ENCODE data around the gene TAP1.

Gene TAP1

DNA sequence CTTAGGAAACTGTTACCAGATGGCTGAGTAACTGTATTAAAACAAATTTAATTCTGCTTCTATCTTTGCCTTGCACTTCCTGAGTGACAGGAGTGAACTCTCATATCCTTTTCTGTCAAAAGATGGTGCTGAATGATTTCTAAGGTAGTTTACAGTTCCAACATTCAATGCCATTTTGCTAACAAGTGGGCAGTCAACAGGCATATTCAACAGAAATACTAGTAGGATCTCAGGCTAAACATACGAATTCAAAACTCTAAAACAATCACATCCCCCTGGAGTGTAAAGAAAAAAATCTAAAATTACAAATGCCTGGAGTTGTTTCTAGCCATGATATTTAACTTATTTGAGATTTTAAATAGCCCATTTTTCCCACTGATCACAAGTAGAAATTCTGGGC lies 7.2 kb upstream of the TAP1 start:
- no CpG with 5 or more reads among the region's 1 CpG for WGBS (ENCODE audit: extremely low coverage, insufficient coverage, insufficient read length)
- H2BK120ac ChIP-seq (ENCODE audit: insufficient read depth, low read length, poor library complexity) = no peak overlapping the region
- H4K12ac ChIP-seq (ENCODE audit: low read depth, low read length) = no peak overlapping the region
- peaks cover 13% of the 10 kb centered on the region for H3K27me3 ChIP-seq (ENCODE audit: insufficient read depth, low read length)
- no peaks in the 10 kb centered on the region for H3K79me2 ChIP-seq (ENCODE audit: control insufficient read depth, insufficient read depth, low read length, poor library complexity)
- no peaks in the 10 kb centered on the region for H3K4me1 ChIP-seq (ENCODE audit: control insufficient read depth in 1 of 2, insufficient read depth in 2 of 2, low read length in 2 of 2)
- H3K4me3 ChIP-seq (ENCODE audit: low read depth, low read length) = no peak overlapping the region
- no peak overlapping the region for H2BK5ac ChIP-seq (ENCODE audit: low read depth, low read length, poor library complexity)
- DNase-seq = no peak
- no peak overlapping the region for H2BK12ac ChIP-seq (ENCODE audit: low read length)
- no peak overlapping the region for H2AK5ac ChIP-seq (ENCODE audit: low read length)
- no peaks in the 10 kb centered on the region for H3K79me1 ChIP-seq (ENCODE audit: low read length)
- H2AFZ ChIP-seq (ENCODE audit: insufficient read depth, low read length, poor library complexity) = no peak overlapping the region
- no peak overlapping the region for H3K9ac ChIP-seq (ENCODE audit: low read length)
- H4K91ac ChIP-seq (ENCODE audit: low read depth, low read length) = no peak overlapping the region
- no peak overlapping the region for H3K27ac ChIP-seq (ENCODE audit: low read depth, low read length)
- no peak overlapping the region for H3K14ac ChIP-seq (ENCODE audit: low read length)
- no peak overlapping the region for H4K8ac ChIP-seq (ENCODE audit: low read depth, low read length)
- H3K36me3 ChIP-seq (ENCODE audit: control insufficient read depth in 1 of 2, insufficient read depth in 2 of 2, low read length in 2 of 2) = no peaks in the 10 kb centered on the region
- no peak overlapping the region for H3K4me2 ChIP-seq (ENCODE audit: low read length)
- no peak overlapping the region for H3K4ac ChIP-seq (ENCODE audit: low read depth, low read length)
- peaks cover 2% of the 10 kb centered on the region for H3K9me3 ChIP-seq (ENCODE audit: insufficient read depth, low read depth, low read length)
- H3K23ac ChIP-seq (ENCODE audit: low read length) = no peak overlapping the region
- no peak overlapping the region for H3K18ac ChIP-seq (ENCODE audit: low read length)

DNA sequence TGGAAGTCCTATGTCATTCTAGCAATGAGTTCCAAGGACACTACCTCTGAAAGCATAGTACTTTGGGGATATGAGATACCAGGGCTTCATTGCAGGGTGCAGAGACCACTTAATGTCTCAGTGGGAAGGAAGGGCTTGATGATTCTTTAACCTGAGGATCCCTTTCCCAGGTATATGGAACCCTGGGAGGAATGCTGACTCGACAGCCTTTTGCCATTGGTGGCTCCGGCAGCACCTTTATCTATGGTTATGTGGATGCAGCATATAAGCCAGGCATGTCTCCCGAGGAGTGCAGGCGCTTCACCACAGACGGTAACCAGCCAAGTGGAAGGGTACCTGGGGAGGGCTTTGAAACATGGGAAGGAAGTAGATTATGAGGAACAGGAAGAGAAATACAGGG lies 4.7 kb upstream of the TAP1 start:
- Histone ChIP-seq H3K9ac (ENCODE audit: low read length) (no peak overlapping the region), H3K79me2 (ENCODE audit: control insufficient read depth, insufficient read depth, low read length, poor library complexity) (no peaks in the 10 kb centered on the region), H2BK12ac (ENCODE audit: low read length) (no peak overlapping the region), H3K27ac (ENCODE audit: low read depth, low read length) (no peak overlapping the region), H2BK5ac (ENCODE audit: low read depth, low read length, poor library complexity) (no peak overlapping the region), H4K8ac (ENCODE audit: low read depth, low read length) (no peak overlapping the region), H3K4me1 (ENCODE audit: control insufficient read depth in 1 of 2, insufficient read depth in 2 of 2, low read length in 2 of 2) (peaks cover 6 to 8% of the 10 kb centered on the region in 2 experiments), H2AK5ac (ENCODE audit: low read length) (no peak overlapping the region), H3K4me2 (ENCODE audit: low read length) (no peak overlapping the region), H4K91ac (ENCODE audit: low read depth, low read length) (no peak overlapping the region), H4K12ac (ENCODE audit: low read depth, low read length) (no peak overlapping the region), H3K14ac (ENCODE audit: low read length) (no peak overlapping the region), H3K4me3 (ENCODE audit: low read depth, low read length) (no peak overlapping the region), H3K23ac (ENCODE audit: low read length) (no peak overlapping the region), H2BK120ac (ENCODE audit: insufficient read depth, low read length, poor library complexity) (no peak overlapping the region), H3K27me3 (ENCODE audit: insufficient read depth, low read length) (peaks cover 28% of the 10 kb centered on the region), H3K4ac (ENCODE audit: low read depth, low read length) (no peak overlapping the region), H3K9me3 (ENCODE audit: insufficient read depth, low read depth, low read length) (peaks cover 5% of the 10 kb centered on the region), H3K36me3 (ENCODE audit: control insufficient read depth in 1 of 2, insufficient read depth in 2 of 2, low read length in 2 of 2) (no peaks in the 10 kb centered on the region), H3K18ac (ENCODE audit: low read length) (no peak overlapping the region), H2AFZ (ENCODE audit: insufficient read depth, low read length, poor library complexity) (no peak overlapping the region), H3K79me1 (ENCODE audit: low read length) (no peaks in the 10 kb centered on the region)
- DNase-seq = no peak
- no CpG with 5 or more reads among the region's 5 CpGs for WGBS (ENCODE audit: extremely low coverage, insufficient coverage, insufficient read length)

GRCh38 chr6:32857156-32857891 lies 3.8 kb upstream of the TAP1 start:
- H3K79me2 ChIP-seq (ENCODE audit: control insufficient read depth, insufficient read depth, low read length, poor library complexity) = no peaks in the 10 kb centered on the region
- no peak overlapping the region for H3K18ac ChIP-seq (ENCODE audit: low read length)
- H3K79me1 ChIP-seq (ENCODE audit: low read length) = no peaks in the 10 kb centered on the region
- H3K9me3 ChIP-seq (ENCODE audit: insufficient read depth, low read depth, low read length) = peaks cover 5% of the 10 kb centered on the region
- no peak overlapping the region for H3K27ac ChIP-seq (ENCODE audit: low read depth, low read length)
- no peak overlapping the region for H3K14ac ChIP-seq (ENCODE audit: low read length)
- no peak overlapping the region for H3K4me2 ChIP-seq (ENCODE audit: low read length)
- no peak overlapping the region for H2BK12ac ChIP-seq (ENCODE audit: low read length)
- no peak overlapping the region for H3K9ac ChIP-seq (ENCODE audit: low read length)
- no peak overlapping the region for H3K4ac ChIP-seq (ENCODE audit: low read depth, low read length)
- H2AK5ac ChIP-seq (ENCODE audit: low read length) = no peak overlapping the region
- no peak overlapping the region for H2BK120ac ChIP-seq (ENCODE audit: insufficient read depth, low read length, poor library complexity)
- no peak for DNase-seq
- no peak overlapping the region for H2BK5ac ChIP-seq (ENCODE audit: low read depth, low read length, poor library complexity)
- no peak overlapping the region for H2AFZ ChIP-seq (ENCODE audit: insufficient read depth, low read length, poor library complexity)
- WGBS (ENCODE audit: extremely low coverage, insufficient coverage, insufficient read length) = no CpG with 5 or more reads among the region's 14 CpGs
- no peak overlapping the region for H3K23ac ChIP-seq (ENCODE audit: low read length)
- H3K27me3 ChIP-seq (ENCODE audit: insufficient read depth, low read length) = peaks cover 36% of the 10 kb centered on the region
- no peak overlapping the region for H4K91ac ChIP-seq (ENCODE audit: low read depth, low read length)
- H3K4me3 ChIP-seq (ENCODE audit: low read depth, low read length) = no peak overlapping the region
- H4K8ac ChIP-seq (ENCODE audit: low read depth, low read length) = no peak overlapping the region
- no peaks in the 10 kb centered on the region for H3K36me3 ChIP-seq (ENCODE audit: control insufficient read depth in 1 of 2, insufficient read depth in 2 of 2, low read length in 2 of 2)
- no peak overlapping the region for H4K12ac ChIP-seq (ENCODE audit: low read depth, low read length)
- H3K4me1 ChIP-seq (ENCODE audit: control insufficient read depth in 1 of 2, insufficient read depth in 2 of 2, low read length in 2 of 2) = peaks cover 15 to 16% of the 10 kb centered on the region in 2 experiments

DNA sequence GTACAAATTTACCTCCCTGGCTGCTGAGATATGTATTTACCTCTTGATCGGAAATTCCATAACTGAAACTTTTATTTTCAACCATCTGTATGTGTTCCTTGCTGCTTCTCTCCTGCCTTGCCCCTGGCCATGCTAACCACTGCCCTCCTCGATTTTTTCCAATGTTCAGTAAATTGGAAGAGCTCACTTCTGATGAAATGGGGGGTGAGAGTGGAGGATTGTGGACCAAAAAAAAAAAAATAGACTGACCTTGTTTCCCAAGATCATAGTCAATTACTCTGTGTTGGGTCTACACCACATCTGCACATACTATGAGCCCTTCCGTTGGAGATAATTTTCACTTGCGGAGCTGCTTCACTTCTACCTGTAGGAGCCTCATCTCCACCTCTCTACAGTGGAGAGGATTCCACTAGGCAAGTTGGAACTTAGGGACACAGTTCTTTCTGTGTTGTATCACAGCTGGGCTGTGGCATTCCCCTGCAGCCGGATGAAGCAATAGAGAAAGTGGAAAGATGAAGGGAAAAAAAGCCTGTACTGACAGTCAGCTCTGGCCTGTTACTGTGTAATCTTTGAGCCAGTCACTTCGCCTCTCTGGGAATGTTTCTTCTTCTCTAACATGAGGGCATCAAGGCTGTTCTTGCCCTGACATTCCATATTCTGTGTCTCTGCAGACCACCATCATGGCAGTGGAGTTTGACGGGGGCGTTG lies 2.1 kb upstream of the TAP1 start:
- Histone ChIP-seq H2AFZ (ENCODE audit: insufficient read depth, low read length, poor library complexity) (no peak overlapping the region), H3K4me3 (ENCODE audit: low read depth, low read length) (no peak overlapping the region), H2BK12ac (ENCODE audit: low read length) (no peak overlapping the region), H3K4ac (ENCODE audit: low read depth, low read length) (no peak overlapping the region), H3K79me1 (ENCODE audit: low read length) (no peaks in the 10 kb centered on the region), H2BK5ac (ENCODE audit: low read depth, low read length, poor library complexity) (no peak overlapping the region), H3K27me3 (ENCODE audit: insufficient read depth, low read length) (peaks cover 41% of the 10 kb centered on the region), H3K36me3 (ENCODE audit: control insufficient read depth in 1 of 2, insufficient read depth in 2 of 2, low read length in 2 of 2) (no peaks in the 10 kb centered on the region), H3K14ac (ENCODE audit: low read length) (no peak overlapping the region), H3K4me2 (ENCODE audit: low read length) (no peak overlapping the region), H3K9ac (ENCODE audit: low read length) (no peak overlapping the region), H3K79me2 (ENCODE audit: control insufficient read depth, insufficient read depth, low read length, poor library complexity) (no peaks in the 10 kb centered on the region), H3K4me1 (ENCODE audit: control insufficient read depth in 1 of 2, insufficient read depth in 2 of 2, low read length in 2 of 2) (peaks cover 17 to 20% of the 10 kb centered on the region in 2 experiments), H4K12ac (ENCODE audit: low read depth, low read length) (no peak overlapping the region), H3K27ac (ENCODE audit: low read depth, low read length) (no peak overlapping the region), H3K23ac (ENCODE audit: low read length) (no peak overlapping the region), H3K9me3 (ENCODE audit: insufficient read depth, low read depth, low read length) (peaks cover 5% of the 10 kb centered on the region), H2AK5ac (ENCODE audit: low read length) (no peak overlapping the region), H2BK120ac (ENCODE audit: insufficient read depth, low read length, poor library complexity) (no peak overlapping the region), H4K8ac (ENCODE audit: low read depth, low read length) (no peak overlapping the region), H4K91ac (ENCODE audit: low read depth, low read length) (no peak overlapping the region), H3K18ac (ENCODE audit: low read length) (no peak overlapping the region)
- DNase-seq = peak; percentile 61 to 72
- no CpG with 5 or more reads among the region's 8 CpGs for WGBS (ENCODE audit: extremely low coverage, insufficient coverage, insufficient read length)

Measured in trophoblast cell (in vitro differentiated cells and primary cell).